Mucosa of gallbladder (tissue), 1 donor: ENCODE measurements around the gene E2F6. TPM values are rescaled to one million over a fixed set of nuclear protein-coding genes. Genes with fewer than 3 reads are reported as not detected.

ENCODE experiments used
- DNase-seq: peaks from one replicate; pipeline ENCODE4 v3.0.0-alpha.2; 2020; ENCODE audit warnings: low spot score
- total RNA-seq: library from RNA; stranded (reverse); gene quantifications from one replicate; pipeline ENCODE4 v1.2.1, GENCODE V29; 2021
- donor health status: DM: no; HTN: no; CAD: no.

Gene E2F6
- total RNA-seq, 1 donor from 2014 or later: 9.0 TPM

- no peak for DNase-seq
Observed at GRCh38 chr2:11492720-11493119, 26.8 kb upstream of the E2F6 start.

- no peak for DNase-seq
Observed at GRCh38 chr2:11492244-11492643, 26.3 kb upstream of the E2F6 start.

- no peak for DNase-seq
Observed at GRCh38 chr2:11491348-11491933, 25.5 kb upstream of the E2F6 start.

- DNase-seq: no peak
Observed at GRCh38 chr2:11490194-11490593, 24.2 kb upstream of the E2F6 start.

GRCh38 chr2:11488809-11489208, 22.8 kb upstream of the E2F6 start:
- DNase-seq: no peak

- no peak for DNase-seq
Observed at GRCh38 chr2:11483806-11484617, 18.1 kb upstream of the E2F6 start.

GRCh38 chr2:11482473-11483035, 16.6 kb upstream of the E2F6 start:
- DNase-seq: no peak

- DNase-seq: no peak
Observed at GRCh38 chr2:11481789-11482472, 16.0 kb upstream of the E2F6 start.

GRCh38 chr2:11481426-11481788, 15.4 kb upstream of the E2F6 start:
- DNase-seq: no peak

- no peak for DNase-seq
Observed at GRCh38 chr2:11480859-11481258, 14.9 kb upstream of the E2F6 start.

- no peak for DNase-seq
Observed at GRCh38 chr2:11480406-11480805, 14.4 kb upstream of the E2F6 start.

GRCh38 chr2:11478899-11479605, 13.1 kb upstream of the E2F6 start:
- no peak for DNase-seq

GRCh38 chr2:11477994-11478393, 12.0 kb upstream of the E2F6 start:
- peak; percentile 89 for DNase-seq

- DNase-seq: no peak
Observed at GRCh38 chr2:11473659-11474433, 7.9 kb upstream of the E2F6 start.

GRCh38 chr2:11467749-11468148, 1.8 kb upstream of the E2F6 start:
- no peak for DNase-seq

GRCh38 chr2:11467129-11467649, 1.2 kb upstream of the E2F6 start:
- no peak for DNase-seq

- DNase-seq: no peak
Observed at GRCh38 chr2:11466307-11467128, 557 bp upstream of the E2F6 start.

- no peak for DNase-seq
Observed at GRCh38 chr2:11465110-11465484, 864 bp downstream of the E2F6 start.

- DNase-seq: no peak
Observed at GRCh38 chr2:11459816-11460215, 6.1 kb downstream of the E2F6 start.

GRCh38 chr2:11458753-11459152, 7.2 kb downstream of the E2F6 start:
- no peak for DNase-seq
